NCI-H146 (cell line): ENCODE measurements around the gene BCCIP.
A peak's percentile ranks its signal among the peaks of the same experiment; 100 is the strongest.

Experiments
- DNase-seq: peaks from one replicate; lab custom pipeline; 2025; lab: John Stamatoyannopoulos, UW

Gene BCCIP

GRCh38 chr10:125797994-125798662 is 25.2 kb upstream of the BCCIP start:
- DNase-seq, result no peak

GRCh38 chr10:125799451-125800182 is 23.7 kb upstream of the BCCIP start:
- DNase-seq, result no peak

- DNase-seq, result no peak
Observed at GRCh38 chr10:125801574-125801973, 21.8 kb upstream of the BCCIP start.

DNA sequence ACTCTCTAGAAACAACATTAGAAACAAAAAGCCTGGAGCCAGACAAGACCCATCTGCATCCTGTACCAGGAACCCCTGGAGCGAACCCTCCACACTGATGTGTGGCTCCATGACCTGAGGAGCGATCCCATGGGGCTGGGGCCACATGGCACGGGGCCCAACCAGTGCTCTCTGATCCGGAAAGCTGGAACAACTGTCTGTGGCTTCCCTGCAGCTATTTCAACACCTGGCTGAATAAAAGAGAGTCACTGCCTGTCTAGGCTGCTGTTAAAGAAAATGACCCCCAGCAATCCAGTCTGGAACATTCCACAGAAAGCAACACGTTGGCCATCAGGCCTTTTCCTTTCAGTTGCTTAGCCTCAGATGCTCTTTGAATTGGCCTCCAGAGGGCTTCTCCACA is 21.2 kb upstream of the BCCIP start:
- no peak for DNase-seq

DNA sequence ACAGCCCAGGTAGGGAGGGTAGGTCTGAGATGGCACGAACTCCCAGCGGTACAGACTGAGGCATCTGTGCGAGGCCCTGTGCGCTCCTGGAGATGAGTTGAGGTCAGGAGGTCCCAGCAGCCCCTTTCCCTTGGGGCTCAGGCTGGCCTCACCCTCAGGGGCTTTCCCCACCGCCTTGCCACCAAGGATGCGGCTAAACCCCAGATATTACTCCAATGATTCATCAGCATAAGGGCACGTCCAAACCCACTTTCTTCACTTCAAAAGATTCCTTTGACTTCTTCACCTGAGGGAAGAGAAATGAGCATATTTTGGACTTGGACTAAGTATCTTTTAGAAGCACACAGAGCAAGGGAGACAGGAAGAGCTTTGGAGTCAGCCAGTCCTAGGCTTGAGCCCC is 20.6 kb upstream of the BCCIP start:
- DNase-seq, result no peak

- DNase-seq, result no peak
Observed at GRCh38 chr10:125808047-125808446, 15.3 kb upstream of the BCCIP start.

- DNase-seq, result no peak
Observed at GRCh38 chr10:125811251-125811650, 12.1 kb upstream of the BCCIP start.

DNA sequence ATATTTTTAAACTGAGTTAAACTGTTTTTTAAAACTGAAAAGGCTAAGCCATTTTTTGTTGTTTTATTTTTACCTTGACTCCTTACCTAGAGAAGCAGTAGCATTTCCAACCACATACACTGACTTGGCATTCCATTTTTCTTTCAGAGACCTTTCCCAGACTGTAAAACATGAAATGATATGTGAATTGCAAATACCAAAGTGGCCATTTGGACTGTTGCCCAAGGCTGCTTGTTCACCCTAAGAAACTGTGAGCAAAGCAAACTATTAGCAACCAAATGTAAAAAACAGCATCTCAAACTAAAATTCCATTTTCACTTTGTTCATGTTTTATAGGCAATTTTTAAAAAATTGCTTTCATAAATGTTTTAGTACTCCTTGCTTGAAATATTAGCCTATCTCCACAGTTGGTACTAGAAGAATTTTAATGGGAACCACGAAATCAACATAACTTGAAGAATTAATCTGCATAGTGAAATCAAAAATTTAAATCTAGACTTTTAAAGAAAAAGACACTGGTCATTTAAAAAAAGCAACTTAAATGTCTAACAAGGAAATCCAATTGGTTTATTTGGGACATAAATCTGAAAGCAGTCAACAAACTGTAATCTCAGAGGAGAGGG is 11.1 kb upstream of the BCCIP start:
- no peak for DNase-seq

GRCh38 chr10:125815764-125816163 is 7.6 kb upstream of the BCCIP start:
- DNase-seq, result no peak

- DNase-seq, result no peak
Observed at GRCh38 chr10:125816548-125816947, 6.8 kb upstream of the BCCIP start.

GRCh38 chr10:125817337-125817946 is 5.9 kb upstream of the BCCIP start:
- no peak for DNase-seq

GRCh38 chr10:125820701-125821100 is 2.6 kb upstream of the BCCIP start:
- no peak for DNase-seq

GRCh38 chr10:125823663-125824251 is 411 bp downstream of the BCCIP start:
- DNase-seq, result peak; percentile 10

DNA sequence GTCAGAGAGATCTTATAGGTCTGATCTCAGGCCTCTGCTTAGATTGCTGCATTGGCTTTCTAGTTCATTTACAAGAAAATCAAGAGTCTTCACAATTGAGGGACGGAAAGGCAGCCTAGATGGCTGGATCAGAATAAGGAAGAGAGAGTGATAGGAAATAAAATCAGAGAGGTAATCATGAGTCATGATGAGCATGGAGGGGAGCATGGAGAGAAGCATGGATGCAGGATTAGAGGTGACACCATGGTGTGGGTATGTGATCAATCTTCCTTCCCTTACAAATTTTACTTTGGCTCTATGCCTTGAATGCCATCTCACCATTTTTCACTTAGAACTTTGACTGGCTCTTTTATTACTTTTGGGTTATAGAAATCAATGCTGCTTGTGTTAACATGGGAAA is 1.4 kb downstream of the BCCIP start:
- no peak for DNase-seq

DNA sequence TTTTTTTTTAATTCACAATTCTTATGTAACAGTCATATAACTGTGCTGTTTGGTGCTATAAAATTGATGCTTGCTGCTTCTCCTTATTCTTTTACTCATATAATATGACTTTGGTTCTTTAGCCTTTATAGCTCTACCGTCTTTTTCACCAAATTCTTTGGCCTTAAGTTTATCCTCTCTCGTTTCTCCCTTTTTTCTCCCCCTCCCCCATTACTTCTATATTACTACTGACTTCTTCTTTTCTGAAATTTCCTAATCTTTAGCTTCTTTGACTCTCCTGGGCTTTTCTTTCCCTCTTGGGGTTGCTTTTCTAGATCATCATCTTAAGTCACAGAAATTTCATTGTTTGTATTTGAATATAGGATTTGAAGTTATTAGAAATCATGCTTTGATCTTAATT is 3.8 kb downstream of the BCCIP start:
- DNase-seq, result no peak

- no peak for DNase-seq
Observed at GRCh38 chr10:125828311-125828710, 5.0 kb downstream of the BCCIP start.

GRCh38 chr10:125836746-125837145 is 13.4 kb downstream of the BCCIP start:
- no peak for DNase-seq

GRCh38 chr10:125838802-125839575 is 15.6 kb downstream of the BCCIP start:
- DNase-seq, result no peak

DNA sequence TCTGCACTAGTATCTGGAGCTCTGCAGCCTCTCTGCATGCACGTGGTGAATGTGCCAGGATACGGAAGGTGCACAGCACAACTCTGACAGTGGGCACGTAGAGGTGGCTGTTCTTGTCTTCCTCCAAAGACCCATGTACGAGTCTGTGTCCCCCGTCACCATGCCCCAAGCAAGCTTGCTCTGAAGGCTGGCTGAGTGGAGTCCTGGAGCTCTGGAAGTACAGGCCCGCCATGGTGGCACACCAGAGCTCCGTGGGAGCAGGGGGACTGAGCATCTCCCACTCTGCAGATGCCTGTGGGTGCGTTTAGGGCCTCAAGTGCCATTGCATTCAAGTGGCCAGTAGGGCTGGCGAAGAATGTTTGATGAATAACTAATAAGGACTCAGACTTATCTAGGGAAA is 17.1 kb downstream of the BCCIP start:
- no peak for DNase-seq

DNA sequence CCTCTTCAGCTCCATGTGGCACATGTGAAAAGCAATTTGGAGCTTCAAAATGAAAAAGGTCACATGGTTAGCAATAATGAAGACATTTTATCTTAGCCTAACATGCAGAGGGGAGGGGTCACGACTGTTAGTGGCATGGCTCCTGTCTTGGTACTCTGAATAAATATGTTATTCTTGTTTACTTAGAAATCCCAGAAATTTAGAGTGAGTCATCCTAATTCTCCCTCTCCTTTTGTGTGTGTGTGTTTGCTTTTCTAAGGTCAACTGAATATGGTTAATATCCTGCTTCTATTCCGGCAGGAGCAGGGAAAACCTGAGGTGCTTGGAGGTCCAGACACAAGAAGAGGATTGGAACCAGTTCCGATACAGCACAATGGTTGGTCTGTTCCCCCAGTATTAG is 17.6 kb downstream of the BCCIP start:
- peak; percentile 9 for DNase-seq

- DNase-seq, result no peak
Observed at GRCh38 chr10:125843603-125844329, 20.4 kb downstream of the BCCIP start.
